HG03103 (cell line): Measurements from ENCODE around the gene SLC22A5.

ENCODE experiments used
- ATAC-seq: cut with Tn5 transposase; IDR thresholded peaks from one replicate; pipeline ENCODE4 v1.9.1; 2021; ENCODE audit warnings: low read depth; ENCODE audit not compliant: unreplicated experiment

The SLC22A5 gene

GRCh38 chr5:132369474-132370180, at the start of gene SLC22A5:
SLC22A5 (plus strand) TSS chr5:132369710; CDS start chr5:132369973, 263 bp downstream.
- peak; percentile 72 for ATAC-seq

- ATAC-seq: no peak
These were observed 49.5 kb upstream of the SLC22A5 start for GRCh38 chr5:132319975-132320374.

GRCh38 chr5:132321109-132321721, 48.3 kb upstream of the SLC22A5 start:
- ATAC-seq: no peak

- no peak for ATAC-seq
These were observed 47.2 kb upstream of the SLC22A5 start for GRCh38 chr5:132322266-132322665.

GRCh38 chr5:132323202-132323601, 46.3 kb upstream of the SLC22A5 start:
- ATAC-seq: no peak

GRCh38 chr5:132325691-132326090, 43.8 kb upstream of the SLC22A5 start:
- ATAC-seq: no peak

- no peak for ATAC-seq
These were observed 42.1 kb upstream of the SLC22A5 start for GRCh38 chr5:132327252-132327955.

GRCh38 chr5:132334812-132335211, 34.7 kb upstream of the SLC22A5 start:
- no peak for ATAC-seq

GRCh38 chr5:132335402-132335801, 34.1 kb upstream of the SLC22A5 start:
- ATAC-seq: no peak

- ATAC-seq: no peak
These were observed 30.0 kb upstream of the SLC22A5 start for GRCh38 chr5:132339502-132339901.

- ATAC-seq: no peak
These were observed 27.0 kb upstream of the SLC22A5 start for GRCh38 chr5:132342291-132343180.

- no peak for ATAC-seq
These were observed 24.6 kb upstream of the SLC22A5 start for GRCh38 chr5:132344775-132345514.

GRCh38 chr5:132353486-132353995, 16.0 kb upstream of the SLC22A5 start:
- ATAC-seq: no peak

GRCh38 chr5:132354381-132355139, 14.9 kb upstream of the SLC22A5 start:
- ATAC-seq: no peak

- ATAC-seq: no peak
These were observed 14.3 kb upstream of the SLC22A5 start for GRCh38 chr5:132355140-132355765.

GRCh38 chr5:132358775-132359174, 10.7 kb upstream of the SLC22A5 start:
- no peak for ATAC-seq

- no peak for ATAC-seq
These were observed 7.4 kb upstream of the SLC22A5 start for GRCh38 chr5:132362086-132362485.

GRCh38 chr5:132363431-132364112, 5.9 kb upstream of the SLC22A5 start:
- no peak for ATAC-seq
